Hepatocyte (in vitro differentiated cells): ENCODE data around the gene ORC3. TPM values are rescaled to one million over a fixed set of nuclear protein-coding genes. Genes with fewer than 3 reads are reported as not detected.

Source experiments
- DNase-seq: peaks from one replicate; pipeline ENCODE4 v3.0.0-alpha.2; 2016; ENCODE audit warnings: low spot score
- H2AFZ ChIP-seq: fragments of 200-600 bp; sonication (generic); 2 replicates; pipeline ENCODE4 v1.6.0; 2016; ENCODE audit warnings: antibody characterized with exemption, mild to moderate bottlenecking
- H3K27ac ChIP-seq: fragments of 200-600 bp; sonication (generic); 2 replicates; pipeline ENCODE4 v1.5.1; 2016; ENCODE audit warnings: mild to moderate bottlenecking
- H3K27me3 ChIP-seq: fragments of 200-600 bp; sonication (generic); 2 replicates; pipeline ENCODE4 v1.6.1; 2016
- H3K36me3 ChIP-seq: fragments of 200-600 bp; sonication (generic); replicated peaks from 2 replicates; pipeline ENCODE4 v1.5.1; 2016; ENCODE audit warnings: low read depth; ENCODE audit not compliant: insufficient read depth
- H3K4me1 ChIP-seq: fragments of 200-600 bp; sonication (generic); 2 replicates; pipeline ENCODE4 v1.5.1; 2016; ENCODE audit warnings: mild to moderate bottlenecking, moderate library complexity; ENCODE audit not compliant: insufficient read depth
- H3K4me2 ChIP-seq: fragments of 200-600 bp; sonication (generic); 2 replicates; pipeline ENCODE4 v1.6.0; 2016
- H3K4me3 ChIP-seq: fragments of 200-600 bp; sonication (generic); 2 replicates; pipeline ENCODE4 v1.5.1; 2016; ENCODE audit warnings: mild to moderate bottlenecking
- H3K79me2 ChIP-seq: fragments of 200-600 bp; sonication (generic); 2 replicates; pipeline ENCODE4 v1.6.0; 2017; ENCODE audit warnings: mild to moderate bottlenecking
- H3K9me2 ChIP-seq: fragments of 200-600 bp; sonication (generic); replicated peaks from 2 replicates; pipeline ENCODE4 v1.6.0; 2017; ENCODE audit warnings: mild to moderate bottlenecking; ENCODE audit not compliant: insufficient read depth
- H3K9me3 ChIP-seq: fragments of 200-600 bp; sonication (generic); 2 replicates; pipeline ENCODE4 v1.5.1; 2016; ENCODE audit warnings: low read depth, mild to moderate bottlenecking
- H4K20me1 ChIP-seq: fragments of 200-600 bp; sonication (generic); 2 replicates; pipeline ENCODE4 v1.6.0; 2016; ENCODE audit warnings: mild to moderate bottlenecking; ENCODE audit not compliant: insufficient read depth, poor library complexity, severe bottlenecking
- CTCF ChIP-seq: fragments of 200-600 bp; sonication (generic); IDR thresholded peaks from 2 replicates; pipeline ENCODE4 v1.5.1; 2016; ENCODE audit warnings: antibody characterized with exemption, mild to moderate bottlenecking; ENCODE audit not compliant: poor library complexity
- EZH2 ChIP-seq: fragments of 200-600 bp; sonication (generic); IDR thresholded peaks from 2 replicates; pipeline ENCODE4 v1.6.1; 2016; ENCODE audit warnings: antibody characterized with exemption, mild to moderate bottlenecking, borderline replicate concordance
- EZH2phosphoT487 ChIP-seq: fragments of 200-600 bp; sonication (generic); IDR thresholded peaks from one replicate; pipeline ENCODE4 v1.6.1; 2018; ENCODE audit warnings: antibody characterized with exemption, mild to moderate bottlenecking, low read depth, moderate library complexity; ENCODE audit not compliant: unreplicated experiment, severe bottlenecking
- WGBS: methylation state at CpG from one replicate; pipeline ENCODE4 v1.1.6; 2016; ENCODE audit warnings: low lambda C conversion rate; ENCODE audit errors: missing lambda C conversion rate; 5-methylcytosine and 5-hydroxymethylcytosine counted together
- polyA plus RNA-seq: library from polyadenylated mRNA; unstranded; fragments of >200 nt; fragmentation: Nextera tagmentation; extraction: Ambion mirVana; gene quantifications from 2 replicates; pipeline ENCODE4 v1.2.1, GENCODE V29; 2016
- total RNA-seq: library from RNA; depleted of rRNA; stranded (reverse); fragments of >200 nt; gene quantifications from 2 replicates; pipeline ENCODE4 v1.2.3, GENCODE V29; 2014

ORC3 gene
- total and polyA plus RNA-seq, 2 experiments from 2014 or later = 19.6 to 24.2 TPM

DNA sequence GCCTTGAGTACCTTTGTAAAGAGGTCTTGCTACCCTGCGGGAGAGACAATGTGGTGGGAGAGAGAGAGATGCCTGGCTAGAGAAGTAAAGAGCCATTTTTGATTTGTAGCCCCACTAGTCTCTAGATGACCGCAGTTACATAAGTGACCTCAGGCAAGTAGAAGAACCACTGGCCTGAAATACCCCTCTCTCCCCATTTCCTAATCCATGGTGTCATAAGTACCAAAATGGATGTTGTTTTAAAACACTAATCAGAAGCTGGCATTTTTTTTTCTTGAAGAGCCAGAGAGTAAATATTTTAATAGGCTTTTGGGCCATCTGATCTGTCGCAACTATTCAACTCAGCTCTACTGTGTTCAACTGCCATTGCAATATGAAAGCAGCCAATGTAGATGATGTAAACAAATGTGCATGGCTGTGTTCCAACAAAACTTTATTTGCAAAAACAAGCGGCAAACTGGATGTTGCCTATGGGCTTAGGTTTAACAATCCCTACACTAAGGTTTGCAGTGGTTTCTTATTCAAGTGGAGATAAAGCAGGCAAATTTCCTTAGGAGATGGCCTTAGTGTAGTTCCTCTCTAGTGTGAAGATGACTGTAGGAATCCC, 36.7 kb upstream of the ORC3 start:
- H3K4me2 ChIP-seq = no peak overlapping the region
- 97% methylated on average over 4 of the region's 4 CpGs for WGBS
- H3K79me2 ChIP-seq = peaks cover 16% of the 10 kb centered on the region
- TF ChIP-seq EZH2 = no peak
- TF ChIP-seq EZH2phosphoT487 = no peak
- no peak for TF ChIP-seq CTCF
- H3K27ac ChIP-seq = no peak overlapping the region
- no peaks in the 10 kb centered on the region for H4K20me1 ChIP-seq
- no peaks in the 10 kb centered on the region for H3K4me1 ChIP-seq
- no peaks in the 10 kb centered on the region for H3K27me3 ChIP-seq
- no peak for DNase-seq
- H3K36me3 ChIP-seq = no peaks in the 10 kb centered on the region
- no peak overlapping the region for H2AFZ ChIP-seq
- H3K9me3 ChIP-seq = no peaks in the 10 kb centered on the region
- H3K4me3 ChIP-seq = no peak overlapping the region
- H3K9me2 ChIP-seq = no peaks in the 10 kb centered on the region

DNA sequence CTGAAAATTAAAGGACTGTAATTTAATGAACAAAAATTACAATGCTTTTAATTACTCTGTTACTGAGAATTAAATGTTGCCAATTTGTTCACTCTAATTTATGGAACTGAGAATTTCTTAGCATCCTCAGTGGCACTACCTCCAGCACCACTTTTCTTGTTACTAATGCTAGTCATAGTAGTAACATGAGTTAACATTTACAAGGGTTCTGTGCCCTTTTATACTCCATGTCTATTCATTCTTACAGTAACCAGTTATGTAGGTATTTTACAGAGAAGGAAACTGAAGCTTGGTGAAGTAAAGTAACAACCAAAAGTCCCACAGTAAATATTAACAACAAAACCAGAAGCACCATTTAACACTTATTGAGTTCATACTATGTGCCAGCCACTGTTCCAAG, 34.4 kb upstream of the ORC3 start:
- Histone ChIP-seq H3K4me2 (no peak overlapping the region), H3K79me2 (peaks cover 14% of the 10 kb centered on the region), H3K27me3 (no peaks in the 10 kb centered on the region), H3K9me3 (no peaks in the 10 kb centered on the region), H2AFZ (no peak overlapping the region), H4K20me1 (no peaks in the 10 kb centered on the region), H3K4me1 (no peaks in the 10 kb centered on the region), H3K9me2 (no peaks in the 10 kb centered on the region), H3K27ac (no peak overlapping the region), H3K36me3 (no peaks in the 10 kb centered on the region), H3K4me3 (no peak overlapping the region)
- no peak for TF ChIP-seq EZH2
- no peak for TF ChIP-seq EZH2phosphoT487
- TF ChIP-seq CTCF = no peak
- DNase-seq = no peak

GRCh38 chr6:87558446-87558845, 31.5 kb upstream of the ORC3 start:
- no peaks in the 10 kb centered on the region for H3K36me3 ChIP-seq
- no peaks in the 10 kb centered on the region for H3K9me3 ChIP-seq
- H3K27me3 ChIP-seq = no peaks in the 10 kb centered on the region
- no peak overlapping the region for H3K4me2 ChIP-seq
- H3K27ac ChIP-seq = no peak overlapping the region
- no peak overlapping the region for H2AFZ ChIP-seq
- no peak for TF ChIP-seq CTCF
- no peaks in the 10 kb centered on the region for H3K9me2 ChIP-seq
- H3K79me2 ChIP-seq = peaks cover 17% of the 10 kb centered on the region
- no peak overlapping the region for H3K4me3 ChIP-seq
- H3K4me1 ChIP-seq = no peaks in the 10 kb centered on the region
- no peaks in the 10 kb centered on the region for H4K20me1 ChIP-seq
- no peak for DNase-seq

DNA sequence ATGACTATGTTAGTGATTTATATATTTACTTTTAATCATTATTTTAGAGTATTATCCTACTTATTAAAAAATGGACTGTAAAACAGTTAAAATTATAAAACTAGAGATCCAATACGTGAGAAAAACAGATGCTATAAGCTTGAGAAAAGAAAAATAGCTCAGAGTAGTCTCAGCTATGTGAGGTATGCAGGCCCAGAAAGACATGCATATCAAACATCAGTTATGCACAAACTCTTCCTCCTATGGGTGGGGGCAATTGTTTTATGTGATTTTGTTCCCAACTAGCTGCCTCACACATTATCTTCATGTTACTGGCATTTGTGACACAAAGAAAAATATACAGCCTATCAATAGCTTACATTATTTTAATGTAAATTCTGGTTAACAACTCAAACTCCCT, 28.9 kb upstream of the ORC3 start:
- Histone ChIP-seq H3K27me3 (no peaks in the 10 kb centered on the region), H3K4me2 (no peak overlapping the region), H3K79me2 (peaks cover 31% of the 10 kb centered on the region), H3K4me3 (no peak overlapping the region), H4K20me1 (no peaks in the 10 kb centered on the region), H3K9me2 (no peaks in the 10 kb centered on the region), H3K36me3 (peaks cover 6% of the 10 kb centered on the region), H3K9me3 (no peaks in the 10 kb centered on the region), H2AFZ (no peak overlapping the region), H3K27ac (no peak overlapping the region), H3K4me1 (no peaks in the 10 kb centered on the region)
- DNase-seq = no peak
- 87% methylated on average over 1 of the region's 1 CpG for WGBS
- no peak for TF ChIP-seq EZH2
- TF ChIP-seq CTCF = no peak
- TF ChIP-seq EZH2phosphoT487 = no peak
